K562 (cell line): Measurements from ENCODE around the gene DEFB127. TPM values are rescaled to one million over a fixed set of nuclear protein-coding genes. Genes with fewer than 3 reads are reported as not detected.
A peak's percentile ranks its signal among the peaks of the same experiment; 100 is the strongest.

Source experiments
- ATAC-seq: fragments of 200-7000 bp; cut with Tn5 transposase; 3 replicates; pipeline ENCODE4 v1.9.1; 2020; ENCODE audit warnings: moderate library complexity
- BruUV-seq: library from RNA; stranded (reverse); fragments of 400-500 nt; replicated peaks from 2 replicates; lab custom pipeline; 2021; lab: Mats Ljungman, UMichigan
- CTCF ChIA-PET: fragments of 300-600 bp; formaldehyde crosslinking; extraction: SDS; loops from one replicate; lab custom pipeline; 2021; ENCODE audit warnings: low intra/inter-chr PET ratio; lab: Yijun Ruan, JAX
- POLR2A ChIA-PET: fragments of 300-600, 350-650 bp; sonication (Branson Sonifier 250); formaldehyde crosslinking; extraction: SDS; loops from one replicate; lab custom pipeline; 2021; ENCODE audit warnings: antibody characterized with exemption, inconsistent platforms; lab: Yijun Ruan, JAX
- DNase-seq, 4 experiments: peaks; one replicate each; pipeline versions ENCODE4 v3.0.0 to v3.0.0-alpha.2; 2011 to 2018; ENCODE audit warnings: low spot score in 3 of 4, mixed read lengths in 3 of 4; ENCODE audit errors: extremely low read depth in 1 of 4
- FAIRE-seq: peaks from 2 replicates; lab custom pipeline; 2011; peaks lifted over from hg19 to GRCh38; lab: Jason Lieb, UNC
- H2AFZ ChIP-seq: 2 replicates; pipeline ENCODE4 v1.6.0; 2011; ENCODE audit warnings: low read depth, low read length, control low read depth, inconsistent platforms
- H3K27ac ChIP-seq: fragments of 200-600 bp; 3 replicates; pipeline ENCODE4 v1.8.0; 2011; ENCODE audit warnings: low read depth, mild to moderate bottlenecking, control low read depth, inconsistent platforms, low read length, moderate library complexity, mixed read lengths; ENCODE audit errors: extremely low read depth
- H3K27me3 ChIP-seq, 2 experiments: fragments of 300-600 bp in 1 of 2; 2 replicates in 1 of 2; 3 replicates in 1 of 2; pipeline versions ENCODE4 v1.6.0 to v1.8.0; 2011; ENCODE audit warnings: inconsistent platforms in 2 of 2, low read length in 2 of 2, mild to moderate bottlenecking in 1 of 2, mixed read lengths in 1 of 2, moderate library complexity in 1 of 2; ENCODE audit not compliant: control insufficient read depth in 2 of 2, insufficient read depth in 2 of 2
- H3K36me3 ChIP-seq: fragments of 300-600 bp; 3 replicates; pipeline ENCODE4 v1.8.0; 2011; ENCODE audit warnings: mild to moderate bottlenecking, low read length, inconsistent platforms; ENCODE audit not compliant: control insufficient read depth, insufficient read depth
- H3K4me1 ChIP-seq, 2 experiments: fragments of 200-600 bp in 1 of 2; replicated peaks in 1 of 2; 2 replicates in 1 of 2; 3 replicates in 1 of 2; pipeline versions ENCODE4 v1.5.1 to v1.8.0; 2011; ENCODE audit warnings: inconsistent platforms in 2 of 2, low read length in 2 of 2, mild to moderate bottlenecking in 1 of 2, mixed read lengths in 1 of 2, moderate library complexity in 1 of 2; ENCODE audit not compliant: control insufficient read depth in 2 of 2, insufficient read depth in 2 of 2
- H3K4me2 ChIP-seq: 2 replicates; pipeline ENCODE4 v1.6.1; 2011; ENCODE audit warnings: low read length, control low read depth, inconsistent platforms, mixed read lengths; ENCODE audit not compliant: insufficient read depth
- H3K4me3 ChIP-seq: fragments of 200-600 bp; sonication (generic), shearing (Covaris generic); 2 replicates; pipeline ENCODE4 v1.5.1; 2016; ENCODE audit warnings: control low read depth, inconsistent platforms
- H3K79me2 ChIP-seq: fragments of 200-600 bp; 3 replicates; pipeline ENCODE4 v1.8.0; 2011; ENCODE audit warnings: low read length, inconsistent platforms; ENCODE audit not compliant: control insufficient read depth, insufficient read depth
- H3K9ac ChIP-seq, 2 experiments: 2 replicates each; pipeline versions ENCODE4 v1.6.0 to v1.6.1; 2011; ENCODE audit warnings: low read depth in 2 of 2, low read length in 2 of 2, control low read depth in 1 of 2, inconsistent platforms in 1 of 2, mild to moderate bottlenecking in 1 of 2, mixed read lengths in 1 of 2; ENCODE audit not compliant: insufficient read depth in 1 of 2
- H3K9me1 ChIP-seq: one replicate; pipeline ENCODE4 v1.6.0; 2011; ENCODE audit warnings: inconsistent platforms, mild to moderate bottlenecking, low read length, moderate library complexity; ENCODE audit not compliant: control insufficient read depth, insufficient read depth
- H3K9me3 ChIP-seq: replicated peaks from 2 replicates; pipeline ENCODE4 v1.5.1; 2011; ENCODE audit warnings: low read depth, low read length, inconsistent platforms; ENCODE audit not compliant: control insufficient read depth, insufficient read depth
- H4K20me1 ChIP-seq: replicated peaks from 2 replicates; pipeline ENCODE4 v1.6.1; 2011; ENCODE audit warnings: low read length, inconsistent platforms, mixed read lengths; ENCODE audit not compliant: control insufficient read depth, insufficient read depth
- ATF3 ChIP-seq, 2 experiments: fragments of 450-650 bp in 1 of 2; sonication (generic) in 1 of 2; formaldehyde crosslinking in 1 of 2; IDR thresholded peaks in 1 of 2; conservative IDR thresholded peaks in 1 of 2; 2 replicates each; pipeline versions ENCODE4 v1.6.1 to v1.8.1; 2016 to 2023; ENCODE audit warnings: mild to moderate bottlenecking in 2 of 2, moderate library complexity in 2 of 2, inconsistent platforms in 1 of 2, missing genetic modification reagents in 1 of 2
- CBX2 ChIP-seq: fragments of 200-600 bp; sonication (generic); IDR thresholded peaks from one replicate; pipeline ENCODE4 v1.6.1; 2012; ENCODE audit warnings: mild to moderate bottlenecking, low read length, inconsistent platforms; ENCODE audit not compliant: insufficient read depth, poor library complexity, severe bottlenecking
- CEBPB ChIP-seq: fragments of 450-650 bp; IDR thresholded peaks from 2 replicates; pipeline ENCODE4 v1.6.1; 2016; ENCODE audit warnings: missing genetic modification characterization, missing compliant biosample characterization
- CEBPG ChIP-seq, 3 experiments: fragments of 200-800 bp in 1 of 3; sonication (Bioruptor generic) in 1 of 3; sonication (generic) in 1 of 3; formaldehyde crosslinking in 1 of 3; IDR thresholded peaks in 2 of 3; conservative IDR thresholded peaks in 1 of 3; 2 replicates each; pipeline versions ENCODE4 v1.6.1 to v1.8.0; 2016 to 2022; ENCODE audit warnings: missing compliant biosample characterization in 2 of 3, missing genetic modification characterization in 2 of 3, mild to moderate bottlenecking in 1 of 3, missing genetic modification reagents in 1 of 3
- MAX ChIP-seq: sonication (generic); formaldehyde crosslinking; IDR thresholded peaks from 2 replicates; pipeline ENCODE4 v1.9.0; 2022; ENCODE audit warnings: mild to moderate bottlenecking, missing genetic modification reagents
- NFYB ChIP-seq: IDR thresholded peaks from 2 replicates; pipeline ENCODE4 v1.6.1; 2011; ENCODE audit warnings: mild to moderate bottlenecking, moderate library complexity; ENCODE audit not compliant: insufficient read length; ENCODE audit errors: extremely low read depth
- POLR2AphosphoS2 ChIP-seq: IDR thresholded peaks from 2 replicates; pipeline ENCODE4 v1.6.1; 2012; ENCODE audit warnings: low read length, improper control_type of control experiment
- TGIF2 ChIP-seq: sonication (generic); formaldehyde crosslinking; IDR thresholded peaks from 2 replicates; pipeline ENCODE4 v1.8.1; 2022; ENCODE audit warnings: mild to moderate bottlenecking, missing genetic modification reagents, moderate library complexity
- ZNF217 ChIP-seq: sonication (generic); formaldehyde crosslinking; IDR thresholded peaks from 2 replicates; pipeline ENCODE4 v1.8.0; 2022; ENCODE audit warnings: mild to moderate bottlenecking, missing genetic modification reagents
- ZNF77 ChIP-seq: fragments of 250-450 bp; sonication (Bioruptor Pico); IDR thresholded peaks from 2 replicates; pipeline ENCODE4 v1.5.0; 2020
- ZNF79 ChIP-seq: fragments of 250-450 bp; sonication (Bioruptor Pico); IDR thresholded peaks from 2 replicates; pipeline ENCODE4 v1.4.0; 2020; ENCODE audit warnings: low read depth, mild to moderate bottlenecking, moderate library complexity
- WGBS: fragments of 100-300 bp; shearing (Covaris generic); methylation state at CpG from one replicate; pipeline ENCODE4 v1.1.6; 2016; ENCODE audit warnings: low coverage, mixed read lengths; ENCODE audit not compliant: insufficient coverage; ENCODE audit errors: missing lambda C conversion rate; 5-methylcytosine and 5-hydroxymethylcytosine counted together
- in situ Hi-C: fragments of 300-500 bp; cut with MboI; formaldehyde crosslinking; loops from 4 replicates; pipeline ENCODE4 v1.15.0; 2018; ENCODE audit warnings: inconsistent platforms, mixed read lengths
- intact Hi-C: fragments of 100-400 bp; cut with micrococcal nuclease; formaldehyde crosslinking; loops from 2 replicates; pipeline ENCODE4 v1.14.2; 2022
- polyA plus RNA-seq, 8 experiments: library from polyadenylated mRNA; depleted of rRNA in 4 of 8; stranded (reverse) in 5 of 8; unstranded in 3 of 8; fragments of >200 nt; fragmentation: Nextera tagmentation in 2 of 8; fragmentation: Illumina TruSeq in 1 of 8; extraction: Ambion mirVana in 2 of 8; extraction: Trizol in 1 of 8; gene quantifications; 2 replicates each; pipeline versions ENCODE4 v1.2.1 to v1.2.3, GENCODE V29; 2011 to 2014; ENCODE audit warnings: inconsistent platforms in 1 of 8, missing spikeins in 1 of 8
- total RNA-seq, 7 experiments: library from RNA; depleted of rRNA in 6 of 7; stranded (reverse); fragments of >200 nt in 6 of 7; fragmentation: Illumina TruSeq in 2 of 7; extraction: Trizol in 2 of 7; gene quantifications; 2 replicates each; pipeline versions ENCODE4 v1.2.1 to v1.2.3, GENCODE V29; 2011 to 2021; ENCODE audit warnings: low replicate concordance in 1 of 7
- TF ChIP-seq, protein P1 (sequence below): fragments of 450-650 bp; formaldehyde crosslinking; IDR thresholded peaks from 2 replicates; pipeline ENCODE4 v1.4.0; 2022; ENCODE audit warnings: mild to moderate bottlenecking, moderate library complexity
- TF ChIP-seq, protein P2 (sequence below): fragments of 150-350 bp; conservative IDR thresholded peaks from 2 replicates; pipeline ENCODE4 v1.6.1; 2014; ENCODE audit warnings: low read length

Gene DEFB127
- total and polyA plus RNA-seq, 9 of the 15 experiments (the other 6 are each of a cell fraction or from before 2014, with no cell fraction given), result not detected

DNA sequence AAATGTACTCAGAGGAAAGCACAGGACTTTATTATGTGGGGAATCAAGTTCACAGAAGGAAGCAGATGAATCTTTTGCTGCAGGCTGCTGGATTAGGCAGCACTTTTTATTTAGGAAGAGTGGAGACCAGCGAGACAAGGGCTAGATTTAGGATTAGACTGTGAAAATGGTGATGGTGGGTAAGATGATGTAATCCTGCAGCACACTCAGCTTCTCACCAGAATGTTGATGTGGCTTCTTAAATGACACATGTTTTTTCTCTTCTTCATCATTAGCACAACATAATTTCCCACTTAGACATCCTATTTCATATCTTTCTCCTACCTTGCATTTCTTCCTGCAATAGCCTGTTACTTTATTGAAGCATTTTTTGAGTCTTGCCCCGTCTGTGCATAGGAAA is 30.5 kb downstream of the DEFB127 start:
- H3K9me3 ChIP-seq, result no peaks in the 10 kb centered on the region
- no peak for ATAC-seq
- intact Hi-C loops (no loop called here), in situ Hi-C loops (no loop called here)
- no peak for DNase-seq
- H3K4me1 ChIP-seq, result no peaks in the 10 kb centered on the region
- no peaks in the 10 kb centered on the region; a peak in 2 of 5 replicates for H3K27me3 ChIP-seq
- no peak for FAIRE-seq
- H3K36me3 ChIP-seq, result no peaks in the 10 kb centered on the region
- no peaks in the 10 kb centered on the region for H3K9me1 ChIP-seq
- ChIA-PET CTCF (no interaction called here), POLR2A (no interaction called here)
- no peak overlapping the region for H3K4me3 ChIP-seq
- no peak overlapping the region for H3K27ac ChIP-seq
- TF ChIP-seq ATF3 (IDR thresholded peaks at IDR 0.05), result peak; percentile 67
- TF ChIP-seq ATF3 (CRISPR knock-in tag; conservative IDR thresholded peaks at IDR 0.05), result no peak
- no peak for TF ChIP-seq CEBPB (tag)
- TF ChIP-seq, protein P1, sequence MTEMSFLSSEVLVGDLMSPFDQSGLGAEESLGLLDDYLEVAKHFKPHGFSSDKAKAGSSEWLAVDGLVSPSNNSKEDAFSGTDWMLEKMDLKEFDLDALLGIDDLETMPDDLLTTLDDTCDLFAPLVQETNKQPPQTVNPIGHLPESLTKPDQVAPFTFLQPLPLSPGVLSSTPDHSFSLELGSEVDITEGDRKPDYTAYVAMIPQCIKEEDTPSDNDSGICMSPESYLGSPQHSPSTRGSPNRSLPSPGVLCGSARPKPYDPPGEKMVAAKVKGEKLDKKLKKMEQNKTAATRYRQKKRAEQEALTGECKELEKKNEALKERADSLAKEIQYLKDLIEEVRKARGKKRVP, result no peak
- TF ChIP-seq CEBPG (CRISPR knock-in tag; IDR thresholded peaks at IDR 0.05), result no peak
- TF ChIP-seq CEBPG (tag; conservative IDR thresholded peaks at IDR 0.05 in 1 of 2, IDR thresholded peaks at IDR 0.05 in 1 of 2), result peak; percentile 55 to 81; a peak in 3 of 4 replicates
- TF ChIP-seq ZNF217 (CRISPR knock-in tag), result no peak
- TF ChIP-seq, protein P2, sequence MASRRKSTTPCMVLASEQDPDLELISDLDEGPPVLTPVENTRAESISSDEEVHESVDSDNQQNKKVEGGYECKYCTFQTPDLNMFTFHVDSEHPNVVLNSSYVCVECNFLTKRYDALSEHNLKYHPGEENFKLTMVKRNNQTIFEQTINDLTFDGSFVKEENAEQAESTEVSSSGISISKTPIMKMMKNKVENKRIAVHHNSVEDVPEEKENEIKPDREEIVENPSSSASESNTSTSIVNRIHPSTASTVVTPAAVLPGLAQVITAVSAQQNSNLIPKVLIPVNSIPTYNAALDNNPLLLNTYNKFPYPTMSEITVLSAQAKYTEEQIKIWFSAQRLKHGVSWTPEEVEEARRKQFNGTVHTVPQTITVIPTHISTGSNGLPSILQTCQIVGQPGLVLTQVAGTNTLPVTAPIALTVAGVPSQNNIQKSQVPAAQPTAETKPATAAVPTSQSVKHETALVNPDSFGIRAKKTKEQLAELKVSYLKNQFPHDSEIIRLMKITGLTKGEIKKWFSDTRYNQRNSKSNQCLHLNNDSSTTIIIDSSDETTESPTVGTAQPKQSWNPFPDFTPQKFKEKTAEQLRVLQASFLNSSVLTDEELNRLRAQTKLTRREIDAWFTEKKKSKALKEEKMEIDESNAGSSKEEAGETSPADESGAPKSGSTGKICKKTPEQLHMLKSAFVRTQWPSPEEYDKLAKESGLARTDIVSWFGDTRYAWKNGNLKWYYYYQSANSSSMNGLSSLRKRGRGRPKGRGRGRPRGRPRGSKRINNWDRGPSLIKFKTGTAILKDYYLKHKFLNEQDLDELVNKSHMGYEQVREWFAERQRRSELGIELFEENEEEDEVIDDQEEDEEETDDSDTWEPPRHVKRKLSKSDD, result no peak
- no peak for TF ChIP-seq NFYB
- no peak for TF ChIP-seq ZNF77
- no peak for TF ChIP-seq ZNF79
- no peak for TF ChIP-seq POLR2AphosphoS2
- TF ChIP-seq TGIF2, result no peak
- TF ChIP-seq CBX2, result no peak
- TF ChIP-seq MAX (CRISPR knock-in tag), result no peak
- WGBS, result 0% methylated on average over 2 of the region's 2 CpGs
- H3K4me2 ChIP-seq, result no peak overlapping the region
- no peaks in the 10 kb centered on the region for H4K20me1 ChIP-seq
- no peak overlapping the region for H3K9ac ChIP-seq
- no peaks in the 10 kb centered on the region for H3K79me2 ChIP-seq
- BruUV-seq, result no TSS peak
- H2AFZ ChIP-seq, result no peak overlapping the region
